Nephron (organoid): ENCODE data around the gene PRSS21.

Experiments used
- H3K27ac Mint-ChIP-seq, 3 experiments: 2 replicates each; pipeline ENCODE4 v1.8.0; 2020; ENCODE audit warnings: mixed read lengths in 3 of 3, mild to moderate bottlenecking in 2 of 3, moderate library complexity in 1 of 3
- H3K27me3 Mint-ChIP-seq: 2 replicates; pipeline ENCODE4 v1.8.0; 2021; ENCODE audit warnings: low read depth, mild to moderate bottlenecking, moderate library complexity, mixed read lengths
- H3K36me3 Mint-ChIP-seq: 2 replicates; pipeline ENCODE4 v1.8.0; 2020; ENCODE audit warnings: low read depth, mixed read lengths
- H3K4me1 Mint-ChIP-seq: 2 replicates; pipeline ENCODE4 v1.8.0; 2020; ENCODE audit warnings: mixed read lengths
- H3K4me3 Mint-ChIP-seq, 3 experiments: 2 replicates each; pipeline ENCODE4 v1.8.0; 2020; ENCODE audit warnings: mild to moderate bottlenecking in 3 of 3, mixed read lengths in 3 of 3, moderate library complexity in 2 of 3
- H3K9me3 Mint-ChIP-seq: 2 replicates; pipeline ENCODE4 v1.8.0; 2020; ENCODE audit warnings: mixed read lengths
- CTCF ChIP-seq, 3 experiments: fragments of 200-600 bp; sonication (generic); IDR thresholded peaks; one replicate each; pipeline ENCODE4 v1.5.0; 2021; ENCODE audit warnings: antibody characterized with exemption in 3 of 3; ENCODE audit not compliant: unreplicated experiment in 3 of 3

Gene PRSS21

GRCh38 chr16:2827374-2827791 is 10.3 kb downstream of the PRSS21 start:
- Mint-ChIP-seq H3K9me3 (no peaks in the 10 kb centered on the region), H3K27ac (no peak overlapping the region), H3K4me1 (no peaks in the 10 kb centered on the region), H3K4me3 (no peak overlapping the region), H3K27me3 (peaks cover 11% of the 10 kb centered on the region), H3K36me3 (no peaks in the 10 kb centered on the region)
- TF ChIP-seq CTCF (IDR thresholded peaks at IDR 0.05; ENCODE audit: unreplicated experiment in 3 of 3) = no peak

- Mint-ChIP-seq H3K27ac (no peak overlapping the region), H3K36me3 (no peaks in the 10 kb centered on the region), H3K9me3 (no peaks in the 10 kb centered on the region), H3K27me3 (peaks cover 14% of the 10 kb centered on the region), H3K4me3 (no peak overlapping the region), H3K4me1 (no peaks in the 10 kb centered on the region)
- TF ChIP-seq CTCF (IDR thresholded peaks at IDR 0.05; ENCODE audit: unreplicated experiment in 3 of 3) = no peak
Observed at GRCh38 chr16:2827831-2828520, 10.9 kb downstream of the PRSS21 start.

GRCh38 chr16:2828521-2828840 is 11.4 kb downstream of the PRSS21 start:
- Mint-ChIP-seq H3K36me3 (no peaks in the 10 kb centered on the region), H3K4me3 (no peak overlapping the region), H3K4me1 (no peaks in the 10 kb centered on the region), H3K27ac (no peak overlapping the region), H3K9me3 (no peaks in the 10 kb centered on the region), H3K27me3 (peaks cover 14% of the 10 kb centered on the region)
- TF ChIP-seq CTCF (IDR thresholded peaks at IDR 0.05; ENCODE audit: unreplicated experiment in 3 of 3) = no peak

GRCh38 chr16:2828876-2829430 is 11.9 kb downstream of the PRSS21 start:
- Mint-ChIP-seq H3K36me3 (no peaks in the 10 kb centered on the region), H3K27me3 (peaks cover 14% of the 10 kb centered on the region), H3K4me3 (no peak overlapping the region), H3K4me1 (no peaks in the 10 kb centered on the region), H3K27ac (no peak overlapping the region), H3K9me3 (no peaks in the 10 kb centered on the region)
- no peak for TF ChIP-seq CTCF (IDR thresholded peaks at IDR 0.05; ENCODE audit: unreplicated experiment in 3 of 3)

GRCh38 chr16:2829501-2830354 is 12.7 kb downstream of the PRSS21 start, which contains the start of gene ZG16B:
TSS of gene ZG16B (plus strand) at chr16:2830303. CDS start at chr16:2830442, 139 bp downstream.
- Mint-ChIP-seq H3K4me3 (no peak within 1 kb of the TSS), H3K27ac (no peak within 1 kb of the TSS), H3K9me3 (no peaks in the 10 kb centered on the region), H3K27me3 (peaks cover 20% of the 10 kb centered on the region), H3K36me3 (no peaks in the 10 kb centered on the region), H3K4me1 (no peaks in the 10 kb centered on the region)
- TF ChIP-seq CTCF (IDR thresholded peaks at IDR 0.05; ENCODE audit: unreplicated experiment in 3 of 3) = no peak
